Breast epithelium (tissue), 3 donors: Measurements from ENCODE around the gene CSAD.
"Not testable (repeated sequence)": the region's sequence is repeated elsewhere in the genome, so short reads cannot be mapped to it uniquely, and the experiment has no call there.

Source experiments
- POLR2AphosphoS5 ChIP-seq, 3 donors: sonication (generic); formaldehyde crosslinking; IDR thresholded peaks; one replicate each; pipeline ENCODE4 v1.6.1; 2017; ENCODE audit warnings: antibody characterized with exemption in 3 of 3
- TF ChIP-seq, protein P1 (sequence below), 3 donors: fragments of 450-650 bp; IDR thresholded peaks; one replicate each; pipeline ENCODE4 v1.5.1; 2016 to 2017; ENCODE audit warnings: antibody characterized with exemption in 3 of 3, mild to moderate bottlenecking in 3 of 3, moderate library complexity in 3 of 3

DNA sequence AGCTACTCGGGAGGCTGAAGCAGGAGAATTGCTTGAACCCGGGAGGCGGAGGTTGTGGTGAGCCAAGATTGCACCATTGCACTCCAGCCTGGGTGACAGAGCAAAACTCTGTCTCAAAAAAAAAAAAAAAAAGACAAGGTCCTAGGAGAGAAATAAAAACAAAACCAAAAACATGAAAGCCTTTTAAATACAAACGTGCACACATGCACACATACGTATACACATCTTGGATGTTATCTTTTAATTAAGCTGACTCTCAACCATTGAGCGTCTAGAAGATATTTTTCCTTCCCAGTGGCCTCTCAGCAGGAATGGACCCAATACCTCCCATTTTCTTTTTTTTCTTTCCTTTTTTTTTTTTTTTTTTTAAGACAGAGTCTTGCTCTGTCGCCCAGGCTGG, 68.3 kb downstream of the CSAD start:
- TF ChIP-seq, protein P1, sequence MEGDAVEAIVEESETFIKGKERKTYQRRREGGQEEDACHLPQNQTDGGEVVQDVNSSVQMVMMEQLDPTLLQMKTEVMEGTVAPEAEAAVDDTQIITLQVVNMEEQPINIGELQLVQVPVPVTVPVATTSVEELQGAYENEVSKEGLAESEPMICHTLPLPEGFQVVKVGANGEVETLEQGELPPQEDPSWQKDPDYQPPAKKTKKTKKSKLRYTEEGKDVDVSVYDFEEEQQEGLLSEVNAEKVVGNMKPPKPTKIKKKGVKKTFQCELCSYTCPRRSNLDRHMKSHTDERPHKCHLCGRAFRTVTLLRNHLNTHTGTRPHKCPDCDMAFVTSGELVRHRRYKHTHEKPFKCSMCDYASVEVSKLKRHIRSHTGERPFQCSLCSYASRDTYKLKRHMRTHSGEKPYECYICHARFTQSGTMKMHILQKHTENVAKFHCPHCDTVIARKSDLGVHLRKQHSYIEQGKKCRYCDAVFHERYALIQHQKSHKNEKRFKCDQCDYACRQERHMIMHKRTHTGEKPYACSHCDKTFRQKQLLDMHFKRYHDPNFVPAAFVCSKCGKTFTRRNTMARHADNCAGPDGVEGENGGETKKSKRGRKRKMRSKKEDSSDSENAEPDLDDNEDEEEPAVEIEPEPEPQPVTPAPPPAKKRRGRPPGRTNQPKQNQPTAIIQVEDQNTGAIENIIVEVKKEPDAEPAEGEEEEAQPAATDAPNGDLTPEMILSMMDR (IDR thresholded peaks at IDR 0.05), result not testable (repeated sequence)
- TF ChIP-seq POLR2AphosphoS5 (IDR thresholded peaks at IDR 0.05), result not testable (repeated sequence)
